Measurements from ENCODE around the gene FOXP1. TPM values are rescaled to one million over a fixed set of nuclear protein-coding genes. Genes with fewer than 3 reads are reported as not detected.

FOXP1 gene
- polyA plus RNA-seq, 3 donors, result 32.9 to 35.0 (median 33.3) TPM

DNA sequence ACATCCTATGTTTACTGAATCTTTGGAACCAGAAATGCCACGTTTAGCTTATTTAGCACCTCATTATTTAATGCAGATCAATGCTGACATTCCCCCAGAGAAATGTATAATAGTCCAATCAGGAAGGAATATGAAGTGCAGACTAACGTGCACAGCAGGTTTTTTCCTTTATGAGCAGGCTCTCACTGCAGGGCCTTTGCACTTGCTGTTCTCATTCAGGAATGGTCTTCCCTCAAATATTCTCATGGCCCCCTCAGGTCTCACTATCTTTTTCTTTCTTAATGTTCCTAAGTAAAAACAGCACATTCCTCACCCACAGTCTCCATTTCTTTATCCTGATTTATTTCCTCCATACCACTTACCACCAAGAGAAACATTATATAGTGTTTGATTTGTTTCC is 174.6 kb downstream of the FOXP1 start:
- no peak for DNase-seq (ENCODE audit: low read depth in 3 of 3, low spot score in 2 of 3)

DNA sequence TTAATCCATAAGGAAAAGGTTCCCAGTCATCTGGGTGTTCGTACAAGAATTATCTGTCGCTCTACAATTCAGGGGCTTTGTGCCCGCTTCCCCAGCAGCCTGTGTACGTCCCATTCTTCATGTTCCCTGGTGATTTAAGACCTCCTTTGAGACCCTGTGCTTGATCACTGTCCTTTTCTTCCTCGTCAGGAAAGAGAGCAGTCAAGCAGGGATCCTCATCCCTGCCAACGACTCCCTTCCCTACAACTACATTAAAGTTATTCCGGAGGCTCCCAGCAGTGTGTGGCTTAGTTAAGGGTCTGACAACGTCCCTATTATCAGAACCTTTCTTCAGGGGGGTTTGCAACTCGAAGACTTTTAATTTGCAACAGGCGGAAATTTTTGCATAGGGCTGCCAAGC is 175.7 kb downstream of the FOXP1 start:
- DNase-seq (ENCODE audit: low read depth in 3 of 3, low spot score in 2 of 3), result no peak

DNA sequence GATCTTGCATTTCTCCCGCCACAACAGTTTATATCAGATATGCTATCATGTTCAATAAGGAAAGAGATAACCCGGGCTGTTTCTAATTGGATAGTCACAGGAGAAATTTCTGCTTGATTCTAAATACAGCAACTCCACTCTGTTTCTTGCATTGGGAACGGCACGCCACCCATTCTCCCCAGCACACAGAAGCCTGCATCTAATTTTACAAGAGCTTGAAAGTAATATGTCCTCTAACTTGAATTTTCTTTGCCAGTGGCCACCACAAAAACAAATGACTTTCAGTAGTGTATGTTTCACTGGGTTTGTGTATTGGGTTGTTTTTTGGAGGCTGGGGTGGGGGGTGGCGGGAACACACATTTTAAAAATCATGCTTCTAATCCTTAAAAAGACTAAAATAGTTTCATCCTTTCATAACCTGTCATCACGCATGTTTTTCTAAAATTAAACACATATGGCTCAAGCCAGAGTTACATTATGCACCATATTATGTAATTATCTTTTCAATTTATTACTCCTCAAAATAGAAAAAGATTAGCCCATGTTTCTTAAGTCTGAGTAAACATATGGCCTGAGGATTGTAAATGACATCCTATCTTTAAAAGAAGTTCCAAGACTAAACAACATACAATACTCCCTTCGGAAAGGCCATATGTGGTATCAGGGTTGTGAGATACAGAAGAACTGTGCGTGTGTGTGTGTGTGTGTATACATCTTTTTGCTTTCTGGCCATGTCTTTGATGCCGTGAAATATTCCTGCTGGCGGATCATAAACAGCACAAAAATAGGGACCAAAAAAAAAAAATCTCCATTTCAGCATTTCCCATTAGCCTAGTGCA is 176.3 kb downstream of the FOXP1 start:
- DNase-seq (ENCODE audit: low read depth in 3 of 3, low spot score in 2 of 3), result no peak

DNA sequence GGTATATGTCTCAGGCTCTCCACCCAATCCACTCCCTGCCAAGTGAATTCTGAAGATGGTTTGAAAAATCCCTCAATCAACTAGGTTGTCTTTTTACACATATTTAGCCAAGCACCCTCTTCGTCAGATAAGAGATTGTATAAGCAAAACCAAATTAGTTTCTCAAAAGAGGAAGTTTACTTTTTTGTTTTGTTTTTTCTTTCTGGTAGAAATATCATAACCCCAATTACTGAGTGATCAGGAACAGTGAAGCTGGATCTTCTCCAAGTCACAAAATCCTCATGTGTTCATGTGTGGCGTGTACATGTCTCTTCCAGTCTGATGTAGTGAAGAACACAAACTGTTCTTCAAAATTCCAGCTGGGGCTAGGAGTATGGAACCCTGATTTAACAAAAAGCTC is 180.6 kb downstream of the FOXP1 start:
- no peak for DNase-seq (ENCODE audit: low read depth in 3 of 3, low spot score in 2 of 3)

DNA sequence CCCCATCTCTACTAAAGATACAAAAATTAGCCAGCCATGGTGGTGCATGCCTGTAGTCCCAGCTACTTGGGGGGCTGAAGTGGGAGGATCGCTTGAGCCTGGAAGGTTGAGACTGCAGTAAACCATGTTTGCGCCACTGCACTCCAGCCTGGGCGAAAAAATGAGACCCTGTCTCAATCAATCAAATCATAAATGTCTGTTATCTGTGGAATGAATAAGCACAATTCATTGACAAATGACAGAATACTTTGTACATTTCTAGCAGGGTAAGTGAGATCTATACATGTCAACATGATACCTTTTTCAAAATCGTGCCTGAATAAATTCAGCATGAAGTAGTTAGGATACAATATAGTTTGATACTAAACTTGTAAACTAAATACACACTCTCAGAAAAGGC is 181.2 kb downstream of the FOXP1 start:
- DNase-seq (ENCODE audit: low read depth in 3 of 3, low spot score in 2 of 3), result no peak

DNA sequence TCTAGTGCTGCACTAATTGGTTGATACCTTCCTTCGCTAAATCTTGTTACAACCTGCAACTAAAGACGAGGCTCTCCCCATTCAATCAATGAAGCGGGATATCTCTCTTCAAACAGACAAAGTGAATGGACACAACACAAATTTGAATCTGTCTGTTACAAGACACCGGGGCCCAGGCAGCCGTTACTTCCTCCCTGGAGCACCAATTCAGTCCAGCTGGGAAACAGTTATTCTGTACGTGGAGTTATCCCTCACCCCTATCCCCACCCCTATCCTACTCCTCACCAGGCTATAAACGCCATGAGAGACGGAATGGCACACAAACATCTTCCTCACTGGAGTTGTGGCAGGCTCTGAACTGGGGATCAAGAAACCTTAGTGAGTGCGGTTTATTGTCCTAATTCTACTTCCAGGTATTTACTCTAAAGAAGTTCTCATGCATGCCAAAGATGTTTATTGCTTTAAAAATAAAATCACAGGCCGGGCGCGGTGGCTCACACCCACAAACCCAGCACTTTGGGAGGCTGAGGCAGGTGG is 181.8 kb downstream of the FOXP1 start:
- no peak for DNase-seq (ENCODE audit: low read depth in 3 of 3, low spot score in 2 of 3)

DNA sequence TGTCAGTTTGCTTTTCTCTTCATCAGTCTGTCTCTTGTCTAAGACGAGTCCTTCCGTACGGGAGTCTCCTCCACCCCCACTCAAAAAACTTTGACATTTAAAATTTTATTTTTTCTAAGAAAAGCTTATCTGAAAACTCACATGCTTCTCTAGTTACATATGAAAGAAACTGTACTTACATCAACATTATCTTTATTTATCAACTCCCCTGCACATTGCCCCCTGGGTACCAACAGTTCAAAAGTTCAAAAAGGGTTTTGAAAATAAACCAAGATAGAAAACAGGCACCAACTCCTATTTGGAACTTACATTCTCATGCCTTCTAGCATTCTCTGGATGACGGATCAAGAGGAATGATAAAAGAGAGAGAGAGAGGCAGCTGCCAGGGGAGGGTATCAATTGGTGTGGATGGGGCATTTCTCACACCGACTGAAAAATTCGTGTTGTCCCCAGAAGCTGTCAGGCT is 182.5 kb downstream of the FOXP1 start:
- DNase-seq (ENCODE audit: low read depth in 3 of 3, low spot score in 2 of 3), result no peak

DNA sequence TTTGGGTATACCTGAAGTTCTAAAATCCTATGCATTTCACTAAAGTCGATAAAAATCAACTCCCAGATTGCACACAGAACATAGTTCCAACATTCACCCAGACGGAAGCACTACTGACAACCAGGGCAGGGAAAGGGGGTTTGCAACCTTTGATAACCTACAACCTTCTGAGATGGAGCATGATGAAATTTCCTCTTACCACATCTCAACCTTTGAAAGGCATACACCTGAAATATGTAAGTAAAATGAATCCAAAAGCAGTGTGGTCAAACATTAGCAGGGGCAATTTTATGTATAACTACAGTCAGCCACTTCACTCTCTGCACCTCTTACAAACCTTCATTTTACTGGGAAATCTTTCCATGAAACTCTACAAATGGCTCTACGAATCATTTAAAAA is 184.1 kb downstream of the FOXP1 start:
- no peak for DNase-seq (ENCODE audit: low read depth in 3 of 3, low spot score in 2 of 3)

DNA sequence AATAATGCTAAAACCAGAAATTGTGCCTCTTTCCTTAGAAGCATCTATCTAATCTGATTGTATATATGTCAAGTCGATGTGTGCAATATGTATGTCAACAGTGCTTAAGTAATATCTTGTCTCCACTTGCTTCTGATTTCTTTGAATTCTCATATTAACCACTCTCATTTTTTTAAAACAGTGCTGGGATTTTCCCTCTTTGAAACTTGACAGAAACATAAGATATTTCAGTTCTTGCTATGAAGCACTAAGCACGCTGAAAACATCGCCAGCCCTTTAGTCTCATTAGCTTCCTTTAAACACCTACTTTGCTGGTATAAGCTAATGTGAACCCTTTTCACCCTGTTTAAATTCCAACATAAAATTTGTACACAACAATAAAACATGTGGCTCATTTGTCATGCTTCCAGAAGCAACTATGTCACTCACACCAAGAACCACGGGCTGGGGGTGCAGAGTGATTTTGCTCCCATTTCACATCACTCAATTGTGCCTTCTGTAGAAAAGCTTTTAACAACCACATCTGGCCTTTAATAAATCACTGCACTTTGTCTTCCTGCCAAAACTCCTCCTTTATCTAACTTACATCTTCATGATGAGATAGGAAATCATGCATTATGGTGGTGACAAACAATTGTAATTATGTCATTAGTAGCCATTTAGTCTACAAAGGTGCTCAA is 185.2 kb downstream of the FOXP1 start:
- DNase-seq (ENCODE audit: low read depth in 3 of 3, low spot score in 2 of 3), result no peak

DNA sequence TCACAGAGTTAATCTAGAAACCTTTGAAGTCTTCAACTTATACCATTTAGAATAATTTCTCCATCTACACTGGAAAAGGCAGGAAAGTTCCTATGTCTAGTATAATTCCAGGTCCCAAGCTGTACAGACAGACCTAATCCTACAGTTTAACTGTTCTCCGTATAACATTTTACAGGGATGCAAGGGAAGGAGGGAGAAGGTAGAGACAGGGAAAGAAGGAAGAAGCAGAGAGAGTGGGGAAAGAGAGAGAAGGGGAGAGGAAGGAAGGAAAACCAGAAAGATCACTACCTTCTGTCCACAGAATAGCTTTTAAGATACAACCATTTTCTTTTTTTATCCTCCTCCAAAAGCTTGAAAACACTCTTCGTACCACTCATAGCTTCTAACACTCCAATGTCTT is 185.8 kb downstream of the FOXP1 start:
- no peak for DNase-seq (ENCODE audit: low read depth in 3 of 3, low spot score in 2 of 3)

DNA sequence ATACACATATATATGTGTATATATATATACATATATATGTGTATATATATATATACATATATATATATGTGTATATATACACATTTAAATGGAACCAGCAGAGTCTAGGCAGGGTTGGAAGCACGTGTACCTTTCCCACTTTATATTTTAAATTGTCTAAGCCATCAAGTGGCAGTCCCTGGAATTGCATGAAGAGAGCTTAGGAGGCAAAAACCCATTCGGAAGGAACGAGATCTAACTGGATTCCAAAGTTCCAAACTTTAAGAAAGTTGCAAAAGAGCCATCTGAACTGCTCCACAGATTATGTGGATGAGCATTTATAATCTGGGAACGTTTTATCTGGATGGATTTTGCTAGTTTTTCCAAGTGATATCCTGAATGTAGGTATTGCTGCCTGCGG is 186.5 kb downstream of the FOXP1 start:
- DNase-seq (ENCODE audit: low read depth in 3 of 3, low spot score in 2 of 3), result no peak

DNA sequence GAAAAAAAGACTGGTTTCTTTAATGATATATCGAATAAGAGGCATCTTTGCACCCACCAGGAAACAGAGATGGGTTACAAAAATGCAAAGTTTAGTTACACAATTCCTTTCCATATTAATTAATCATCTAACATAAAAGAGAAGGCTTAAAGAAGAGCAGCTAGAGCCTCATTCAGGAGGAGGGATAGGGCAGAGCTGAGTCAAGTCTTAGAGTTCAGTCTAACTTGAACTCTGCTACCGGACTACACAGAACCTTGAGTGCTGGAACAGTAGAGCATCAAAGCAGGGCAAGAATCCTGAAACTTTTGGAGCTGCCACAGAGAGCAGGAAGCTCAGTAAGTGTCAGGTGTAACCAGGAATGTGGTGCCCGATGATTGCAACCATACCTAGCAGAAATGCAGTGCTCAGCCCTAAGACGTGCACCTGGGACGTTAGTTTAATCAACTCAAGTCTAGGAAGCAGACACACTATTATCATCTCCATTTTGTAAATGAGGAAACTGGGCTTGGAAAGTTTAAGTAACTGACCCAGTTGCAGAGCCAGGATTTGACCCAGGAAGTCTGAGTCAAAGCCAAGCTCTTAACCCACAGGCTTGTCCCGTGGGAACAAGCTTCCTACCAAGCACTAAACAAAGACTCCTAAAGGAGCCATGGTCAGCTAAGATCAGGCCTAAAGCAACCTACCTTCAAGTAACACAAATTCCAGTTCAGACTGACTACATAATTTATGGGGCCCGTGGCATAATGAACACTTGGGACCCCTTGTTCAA is 187.4 kb downstream of the FOXP1 start:
- DNase-seq (ENCODE audit: low read depth in 3 of 3, low spot score in 2 of 3), result no peak

DNA sequence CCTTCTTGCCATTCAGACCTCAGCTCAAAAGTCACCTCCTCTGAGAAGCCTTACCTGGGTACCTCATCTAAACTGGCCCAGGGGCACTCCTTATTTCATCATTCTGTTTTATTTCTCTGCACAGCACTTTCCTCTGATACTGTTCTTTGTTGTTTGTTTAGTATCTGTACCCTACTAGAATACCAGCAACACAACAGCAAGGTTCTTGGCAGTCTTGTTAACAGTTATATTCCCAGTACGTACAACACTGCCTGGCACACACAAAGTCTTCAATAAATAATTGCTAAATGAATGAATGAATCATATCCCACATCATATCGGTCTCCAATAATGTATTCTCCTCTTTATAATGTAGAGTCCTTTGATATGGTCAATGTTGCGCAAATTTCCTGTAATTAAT is 188.1 kb downstream of the FOXP1 start:
- no peak for DNase-seq (ENCODE audit: low read depth in 3 of 3, low spot score in 2 of 3)

DNA sequence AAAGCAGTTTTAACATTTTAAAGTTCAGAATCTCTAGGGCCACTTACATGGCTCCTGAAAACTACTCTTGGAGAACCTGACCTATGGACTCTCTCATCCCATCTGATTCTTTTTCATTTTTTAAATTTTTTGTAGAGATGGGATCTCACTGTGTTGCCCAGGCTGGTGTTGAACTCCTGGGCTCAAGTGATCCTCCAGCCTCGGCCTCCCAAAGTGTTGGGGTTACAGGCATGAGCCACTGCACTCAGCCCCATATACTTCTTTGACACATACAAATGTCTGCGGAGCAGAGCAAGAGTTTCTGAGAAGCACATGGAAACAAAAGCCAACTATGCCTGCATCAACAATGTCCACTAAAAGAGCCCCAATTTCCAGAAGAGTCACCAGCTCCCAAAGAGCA is 189.8 kb downstream of the FOXP1 start:
- no peak for DNase-seq (ENCODE audit: low read depth in 3 of 3, low spot score in 2 of 3)

DNA sequence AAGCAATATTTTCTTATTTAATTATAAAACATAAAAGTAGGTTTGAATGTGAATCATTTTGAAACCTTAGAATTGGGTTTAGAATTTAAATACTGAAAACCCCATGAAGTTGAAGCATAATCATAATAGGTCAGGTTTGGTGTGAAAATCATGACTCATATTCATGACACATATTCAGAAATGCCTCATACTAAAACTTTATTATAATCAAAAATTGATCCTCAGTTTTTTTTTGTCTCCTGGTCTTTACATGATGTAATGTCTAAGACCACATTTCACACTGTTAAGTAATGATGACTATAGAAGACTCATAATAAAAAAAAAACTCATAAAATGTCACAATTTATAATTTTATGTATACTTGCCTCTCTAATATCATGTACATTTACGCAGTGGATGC is 190.4 kb downstream of the FOXP1 start:
- no peak for DNase-seq (ENCODE audit: low read depth in 3 of 3, low spot score in 2 of 3)

DNA sequence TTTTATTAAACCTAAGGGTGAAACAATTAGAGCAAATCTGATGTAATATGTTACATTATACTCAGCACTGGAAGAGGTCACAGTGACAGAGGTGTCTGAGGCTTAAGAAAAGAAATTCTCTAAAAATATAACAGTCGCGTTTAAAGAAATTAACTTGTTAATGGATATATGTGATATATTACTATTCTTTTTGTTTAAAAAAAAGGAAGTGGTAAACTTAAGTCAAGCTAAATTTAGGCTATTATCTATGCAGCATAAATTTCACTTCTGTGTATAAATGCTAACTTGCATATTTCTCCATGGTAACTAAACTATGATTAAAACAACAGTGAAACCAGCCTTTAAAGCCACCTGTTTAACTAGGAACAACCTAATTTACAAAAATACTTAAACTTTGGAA is 191.3 kb downstream of the FOXP1 start:
- DNase-seq (ENCODE audit: low read depth in 3 of 3, low spot score in 2 of 3), result no peak

DNA sequence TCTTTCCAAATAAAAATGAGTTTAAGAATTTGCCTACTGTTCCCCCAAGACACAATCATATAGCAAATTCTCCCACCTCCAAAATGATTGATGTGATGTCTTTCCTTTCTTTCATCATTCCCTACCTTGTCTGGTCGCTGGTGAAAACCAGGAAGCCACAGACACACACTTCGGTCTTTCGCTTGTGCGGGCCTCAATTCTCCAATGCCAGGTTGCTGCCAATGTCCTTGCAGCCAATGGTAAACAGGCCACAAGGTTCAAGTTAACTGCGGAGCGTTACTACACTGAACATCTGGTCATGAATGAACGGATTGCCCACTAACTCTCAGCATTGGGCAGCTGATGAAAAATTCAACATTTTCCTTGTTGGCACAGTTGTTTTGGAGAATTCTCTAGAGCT is 192.2 kb downstream of the FOXP1 start:
- DNase-seq (ENCODE audit: low read depth in 3 of 3, low spot score in 2 of 3), result no peak

DNA sequence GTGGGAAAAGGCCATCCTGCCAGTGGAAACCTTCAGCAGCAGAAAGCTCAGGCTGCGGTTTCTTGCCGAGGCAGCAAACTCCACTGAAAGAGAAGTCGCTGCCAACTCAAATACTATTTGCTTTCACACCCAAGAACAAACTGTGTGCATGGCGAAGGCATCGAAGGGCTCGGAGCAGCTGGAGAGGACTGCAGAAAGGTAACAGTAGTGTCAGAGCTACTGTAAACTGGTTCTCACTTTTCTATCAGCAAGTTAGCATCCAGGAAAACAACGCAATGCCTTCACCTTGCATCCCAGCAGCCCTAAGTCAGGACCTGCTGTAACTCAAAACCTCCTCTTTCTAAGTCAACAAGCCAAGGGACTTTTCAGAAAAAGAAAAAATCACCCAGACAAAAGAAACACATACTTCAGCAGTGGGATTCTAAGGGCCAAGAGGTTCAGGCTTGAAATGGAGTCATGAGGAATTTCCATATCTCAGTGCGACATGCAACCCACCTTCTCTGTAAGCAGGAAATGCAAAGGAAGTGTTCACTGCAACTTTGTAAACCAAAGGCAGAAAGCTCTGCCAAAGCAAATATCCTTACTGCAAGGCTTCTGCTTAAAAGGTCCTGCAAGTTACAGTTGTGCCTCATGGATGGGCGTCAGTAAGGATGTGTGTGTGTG is 193.5 kb downstream of the FOXP1 start:
- no peak for DNase-seq (ENCODE audit: low read depth in 3 of 3, low spot score in 2 of 3)

DNA sequence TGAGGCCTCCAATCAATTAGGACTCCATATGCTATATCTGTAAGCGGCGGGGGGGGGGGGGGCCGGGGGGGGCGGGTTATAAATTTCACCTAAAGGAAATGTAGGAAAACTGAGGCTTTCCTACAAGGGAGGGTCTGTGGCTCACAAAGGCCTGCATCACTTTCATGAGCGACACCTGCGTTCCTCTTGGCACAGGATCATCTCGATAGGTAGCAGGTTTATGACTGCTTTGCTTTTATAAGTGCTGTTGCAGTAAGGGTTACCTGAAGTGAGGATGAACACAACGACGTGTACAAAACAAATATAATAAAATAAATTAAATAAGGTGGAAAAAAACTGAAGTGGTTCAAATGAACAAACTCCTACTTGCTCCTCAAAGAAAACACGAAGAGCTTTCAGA is 194.3 kb downstream of the FOXP1 start:
- no peak for DNase-seq (ENCODE audit: low read depth in 3 of 3, low spot score in 2 of 3)

DNA sequence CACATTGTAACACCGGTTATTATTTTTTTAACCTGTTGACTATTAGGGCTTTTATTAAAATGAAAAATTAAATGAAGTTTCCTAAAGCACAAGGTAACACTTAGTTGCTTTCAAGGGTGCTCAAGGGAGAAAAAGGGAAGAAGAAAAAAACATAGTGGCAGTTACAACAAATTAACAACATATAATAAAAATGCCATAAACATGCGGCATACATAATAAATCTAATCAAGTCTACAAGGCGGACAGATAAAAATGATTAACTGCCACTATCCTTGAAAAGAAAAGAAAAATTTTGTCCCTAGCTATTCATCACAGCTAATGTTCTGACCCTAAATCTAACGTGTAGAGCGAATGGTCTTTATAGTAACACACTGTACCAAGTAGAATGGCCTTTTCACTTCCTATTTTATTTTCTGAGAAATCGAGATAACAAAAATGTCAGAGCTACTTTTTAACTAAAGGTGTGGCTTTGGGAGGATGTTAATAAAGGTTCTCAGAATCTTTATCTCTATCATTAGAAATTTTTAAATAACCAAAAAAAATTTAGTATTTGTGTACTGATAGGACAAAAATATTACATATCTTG is 194.9 kb downstream of the FOXP1 start:
- DNase-seq (ENCODE audit: low read depth in 3 of 3, low spot score in 2 of 3), result no peak

All from right renal cortex interstitium (tissue), 3 donors.